IPS-18c (cell line): ENCODE results near the gene ACACA.

Experiments
- H3K4me3 ChIP-seq: 2 replicates; pipeline ENCODE4 v1.7.0; 2013; ENCODE audit warnings: low read depth, mild to moderate bottlenecking, low read length, moderate library complexity; ENCODE audit not compliant: insufficient read depth
- H3K9me3 ChIP-seq: one replicate; pipeline ENCODE4 v1.6.1; 2013; ENCODE audit warnings: mild to moderate bottlenecking, low read length, moderate library complexity; ENCODE audit not compliant: control insufficient read depth, insufficient read depth

ACACA gene

DNA sequence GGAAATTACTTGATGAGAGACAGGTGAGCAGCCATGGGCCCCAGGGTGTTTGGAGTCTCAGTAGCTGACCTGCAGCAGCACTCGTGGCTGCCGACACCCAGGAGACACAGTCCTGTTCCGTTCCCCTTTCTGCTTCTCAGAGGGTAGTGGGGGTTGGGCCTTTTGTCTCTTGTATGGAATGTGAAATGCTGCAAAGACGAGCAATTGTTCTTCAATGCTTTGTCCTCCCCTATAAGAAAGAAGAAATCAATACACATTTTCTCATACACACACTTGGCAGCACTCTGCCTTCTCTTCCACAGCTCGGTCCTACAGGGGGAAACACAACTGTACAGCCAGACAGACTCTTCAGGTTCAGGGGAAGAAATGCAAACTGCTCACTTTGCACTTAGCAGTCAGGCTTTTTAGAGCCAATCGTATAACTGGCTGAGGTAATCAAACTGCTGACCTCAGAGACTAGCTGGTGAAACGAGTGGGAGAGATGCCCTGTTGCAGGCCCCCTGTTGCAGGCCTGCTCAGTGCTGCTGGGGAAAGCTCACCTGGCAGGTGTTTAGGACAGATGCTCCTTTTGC, 361.2 kb downstream of the ACACA start:
- H3K4me3 ChIP-seq: no peak overlapping the region
- no peaks in the 10 kb centered on the region for H3K9me3 ChIP-seq

DNA sequence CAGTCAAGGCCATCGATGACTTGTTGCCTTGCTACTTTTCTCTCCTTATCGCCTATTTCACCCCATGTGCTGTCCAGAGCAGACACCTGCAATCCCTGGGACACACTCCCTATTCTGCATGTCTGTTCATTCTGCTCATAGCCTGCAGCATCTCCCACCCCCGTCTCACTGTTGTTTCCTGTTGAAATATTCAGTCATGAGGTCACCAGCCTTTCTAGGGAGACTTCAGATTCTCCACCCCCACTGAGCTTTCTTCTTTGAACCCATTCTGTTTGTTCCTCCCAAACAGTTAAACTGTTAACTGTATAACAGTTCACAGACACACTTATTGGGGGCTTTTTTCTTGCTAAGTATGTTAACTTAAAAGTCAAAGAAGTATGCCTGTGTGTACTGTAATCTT, 363.4 kb downstream of the ACACA start:
- Histone ChIP-seq H3K4me3 (no peak overlapping the region), H3K9me3 (no peaks in the 10 kb centered on the region)

DNA sequence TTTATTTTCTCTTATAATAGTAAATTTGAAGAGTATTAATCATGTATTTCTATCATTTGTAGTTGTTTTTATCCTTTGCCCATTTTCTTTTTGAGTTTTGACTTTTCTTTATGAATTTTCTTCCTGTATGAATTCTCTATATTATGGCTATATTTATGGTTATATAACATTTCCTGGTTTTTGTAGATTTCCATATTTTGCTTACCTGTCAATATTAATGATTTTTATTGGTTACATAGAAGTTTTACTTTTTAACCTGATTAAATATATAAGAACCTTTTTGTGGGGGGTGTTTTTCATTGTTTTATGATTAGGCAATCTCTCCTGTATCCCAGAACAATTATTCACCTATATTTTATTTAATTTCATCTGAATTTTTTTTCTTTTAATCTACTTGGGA, 364.7 kb downstream of the ACACA start:
- Histone ChIP-seq H3K4me3 (no peak overlapping the region), H3K9me3 (no peaks in the 10 kb centered on the region)

DNA sequence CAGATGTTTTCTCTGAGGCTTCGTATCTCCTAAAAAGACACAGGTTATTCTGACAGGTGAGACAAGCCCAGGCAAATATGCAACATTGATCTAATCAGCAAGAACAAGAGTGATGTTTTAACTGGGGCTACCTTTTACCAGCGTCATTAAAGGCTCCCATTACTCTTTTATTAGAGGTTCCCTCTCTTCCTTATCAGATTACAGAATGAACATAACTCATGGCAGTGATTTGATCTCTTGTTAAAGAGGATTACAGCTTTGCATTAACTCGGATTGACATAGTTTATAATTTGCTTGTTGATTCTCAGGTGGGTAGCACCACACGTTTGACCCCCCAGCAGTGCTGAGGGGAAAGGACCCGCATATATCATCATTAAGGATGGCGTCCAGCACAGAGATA, 367.4 kb downstream of the ACACA start:
- Histone ChIP-seq H3K4me3 (no peak overlapping the region), H3K9me3 (no peaks in the 10 kb centered on the region)

DNA sequence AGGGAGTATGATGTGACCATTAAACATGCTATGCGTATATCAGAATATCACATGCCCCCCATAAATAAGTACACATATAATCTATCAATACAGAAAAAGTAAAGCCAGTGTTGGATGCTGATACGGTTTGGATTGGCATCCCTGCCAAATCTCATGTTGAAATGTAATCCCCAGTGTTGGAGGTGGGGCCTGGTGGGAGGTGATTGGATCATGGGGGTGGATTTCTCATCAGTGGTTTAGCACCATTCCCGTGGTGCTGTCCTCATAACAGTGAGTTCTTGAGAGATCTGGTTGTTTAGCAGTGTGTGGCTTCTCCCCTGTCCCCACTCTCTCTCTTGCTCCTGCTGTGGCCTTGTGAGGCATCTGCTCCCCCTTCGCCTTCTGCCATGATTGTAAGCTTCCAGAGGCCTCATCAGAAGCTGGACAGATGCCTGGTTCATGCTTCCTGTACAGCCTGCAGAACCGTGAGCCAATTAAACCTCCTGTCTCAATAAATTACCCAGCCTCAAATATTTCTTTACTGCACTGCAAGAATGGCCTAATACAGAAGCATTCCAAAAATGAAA, 369.0 kb downstream of the ACACA start:
- H3K9me3 ChIP-seq: no peaks in the 10 kb centered on the region
- H3K4me3 ChIP-seq: no peak overlapping the region
